Measurements from ENCODE around the gene TMEM178B.

TMEM178B gene

DNA sequence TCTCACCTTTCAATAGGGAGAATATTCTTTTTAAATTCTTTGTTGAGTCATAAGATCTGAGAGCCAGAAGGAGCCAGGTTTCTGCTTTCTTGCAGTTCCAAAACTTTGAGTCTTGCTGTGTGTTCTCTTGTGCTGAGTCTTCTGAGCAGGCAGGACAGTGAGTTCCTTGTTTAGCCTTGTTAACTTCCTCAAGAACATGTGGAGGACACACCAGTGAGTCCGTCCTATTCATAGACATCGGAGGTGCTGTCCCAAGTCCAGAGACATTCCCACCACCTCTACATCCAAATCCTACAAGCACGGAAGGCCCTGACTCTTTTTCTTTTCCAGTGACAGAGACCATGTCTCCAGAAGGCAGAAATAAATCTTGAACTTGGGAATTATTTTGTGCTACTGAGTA, 342.1 kb downstream of the TMEM178B start:
- no peak overlapping the region for H3K27ac ChIP-seq (ENCODE audit: low read length)
- no peaks in the 10 kb centered on the region for H3K36me3 ChIP-seq (ENCODE audit: insufficient read depth, low read depth, low read length)
- no peak overlapping the region for H3K4me3 ChIP-seq (ENCODE audit: low read length)
- no peak overlapping the region for H3K9ac ChIP-seq (ENCODE audit: low read depth, low read length)
- H3K4me1 ChIP-seq (ENCODE audit: insufficient read depth, low read length): peaks cover 7% of the 10 kb centered on the region; the same call in 1 of the 2 replicates
- H3K9me3 ChIP-seq (ENCODE audit: insufficient read depth, low read depth, low read length): no peaks in the 10 kb centered on the region
- no peaks in the 10 kb centered on the region for H3K27me3 ChIP-seq (ENCODE audit: insufficient read depth, low read length)

- Histone ChIP-seq H3K4me1 (ENCODE audit: insufficient read depth, low read length) (peaks cover under 1% of the 10 kb centered on the region; the same call in 1 of the 2 replicates), H3K27me3 (ENCODE audit: insufficient read depth, low read length) (no peaks in the 10 kb centered on the region), H3K27ac (ENCODE audit: low read length) (no peak overlapping the region), H3K9me3 (ENCODE audit: insufficient read depth, low read depth, low read length) (no peaks in the 10 kb centered on the region), H3K9ac (ENCODE audit: low read depth, low read length) (no peak overlapping the region), H3K4me3 (ENCODE audit: low read length) (no peak overlapping the region), H3K36me3 (ENCODE audit: insufficient read depth, low read depth, low read length) (no peaks in the 10 kb centered on the region)
Observed at GRCh38 chr7:141416650-141417270, 342.9 kb downstream of the TMEM178B start.

DNA sequence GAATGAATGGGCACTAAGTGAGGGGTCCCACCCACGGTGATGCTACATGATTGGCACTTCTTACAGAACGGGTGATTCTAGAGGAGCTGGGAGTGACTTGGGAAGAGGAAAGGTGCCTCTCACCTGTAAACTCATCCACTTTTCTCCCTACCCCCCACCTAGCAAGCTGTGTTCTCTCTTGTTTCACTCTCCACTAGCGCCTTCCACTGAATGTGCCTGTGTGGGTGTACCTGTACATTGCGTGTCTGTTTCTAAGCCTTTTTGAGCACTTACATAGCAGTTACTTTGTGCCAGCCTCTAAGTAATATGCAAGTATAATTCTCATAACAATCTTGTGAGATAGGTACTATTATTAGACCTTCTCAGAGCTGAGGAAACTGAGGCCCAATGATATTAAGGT, 343.6 kb downstream of the TMEM178B start:
- H3K27ac ChIP-seq (ENCODE audit: low read length): no peak overlapping the region
- H3K4me3 ChIP-seq (ENCODE audit: low read length): no peak overlapping the region
- H3K36me3 ChIP-seq (ENCODE audit: insufficient read depth, low read depth, low read length): no peaks in the 10 kb centered on the region
- H3K9ac ChIP-seq (ENCODE audit: low read depth, low read length): no peak overlapping the region
- H3K9me3 ChIP-seq (ENCODE audit: insufficient read depth, low read depth, low read length): no peaks in the 10 kb centered on the region
- no peaks in the 10 kb centered on the region for H3K27me3 ChIP-seq (ENCODE audit: insufficient read depth, low read length)
- no peaks in the 10 kb centered on the region for H3K4me1 ChIP-seq (ENCODE audit: insufficient read depth, low read length)

DNA sequence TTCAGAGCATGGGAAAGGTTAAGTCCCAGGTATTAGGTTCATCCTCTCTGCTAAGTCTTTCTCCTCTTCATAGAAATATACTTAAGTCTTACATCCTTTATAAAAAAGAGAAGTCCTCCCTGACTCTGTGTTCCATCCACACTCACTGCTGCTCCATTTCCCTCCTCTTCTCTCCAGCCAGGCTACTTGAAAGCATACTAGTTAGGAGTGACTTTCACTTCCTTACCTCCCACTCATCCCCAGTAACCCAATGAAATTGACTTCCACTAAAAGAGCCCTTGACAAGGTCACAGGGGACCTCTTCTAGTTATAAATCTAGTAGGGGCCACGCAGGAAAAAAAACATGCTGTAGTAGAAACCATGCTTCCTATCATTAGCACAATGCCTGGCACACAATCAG, 344.2 kb downstream of the TMEM178B start:
- no peaks in the 10 kb centered on the region for H3K9me3 ChIP-seq (ENCODE audit: insufficient read depth, low read depth, low read length)
- H3K27me3 ChIP-seq (ENCODE audit: insufficient read depth, low read length): no peaks in the 10 kb centered on the region
- no peak overlapping the region for H3K4me3 ChIP-seq (ENCODE audit: low read length)

GRCh38 chr7:141421306-141421705, 347.4 kb downstream of the TMEM178B start:
- Histone ChIP-seq H3K27me3 (ENCODE audit: insufficient read depth, low read length) (no peaks in the 10 kb centered on the region), H3K9me3 (ENCODE audit: insufficient read depth, low read depth, low read length) (no peaks in the 10 kb centered on the region), H3K4me1 (ENCODE audit: insufficient read depth, low read length) (peaks cover 6% of the 10 kb centered on the region; the same call in 1 of the 2 replicates), H3K4me3 (ENCODE audit: low read length) (no peak overlapping the region), H3K36me3 (ENCODE audit: insufficient read depth, low read depth, low read length) (no peaks in the 10 kb centered on the region), H3K9ac (ENCODE audit: low read depth, low read length) (no peak overlapping the region), H3K27ac (ENCODE audit: low read length) (no peak overlapping the region)

More for the DNA sequence above, 344.2 kb downstream of the TMEM178B start:
- no peaks in the 10 kb centered on the region for H3K36me3 ChIP-seq (ENCODE audit: insufficient read depth, low read depth, low read length)
- H3K9ac ChIP-seq (ENCODE audit: low read depth, low read length): no peak overlapping the region
- no peak overlapping the region for H3K27ac ChIP-seq (ENCODE audit: low read length)
- no peaks in the 10 kb centered on the region for H3K4me1 ChIP-seq (ENCODE audit: insufficient read depth, low read length)

DNA sequence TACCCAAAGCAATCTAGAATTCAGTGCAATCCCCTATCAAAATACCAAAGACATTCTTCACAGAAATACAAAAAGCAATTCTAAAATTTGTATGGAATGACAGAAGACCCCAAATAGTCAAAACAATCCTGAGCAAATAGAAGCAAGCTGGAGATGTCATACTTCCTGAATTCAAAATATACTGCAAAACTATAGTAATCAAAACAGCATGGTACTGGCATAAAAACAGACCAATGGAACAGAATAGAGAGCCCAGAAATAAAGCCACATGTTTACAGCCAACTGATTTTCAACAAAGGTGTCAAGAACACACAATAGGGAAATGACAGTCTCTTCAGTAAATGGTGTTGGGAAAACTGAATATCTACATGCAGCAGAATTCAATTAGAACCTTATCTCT, 353.3 kb downstream of the TMEM178B start:
- Histone ChIP-seq H3K4me3 (ENCODE audit: low read length) (no peak overlapping the region), H3K4me1 (ENCODE audit: insufficient read depth, low read length) (peaks cover 26% of the 10 kb centered on the region; the same call in 1 of the 2 replicates), H3K9me3 (ENCODE audit: insufficient read depth, low read depth, low read length) (no peaks in the 10 kb centered on the region), H3K27ac (ENCODE audit: low read length) (no peak overlapping the region), H3K36me3 (ENCODE audit: insufficient read depth, low read depth, low read length) (no peaks in the 10 kb centered on the region), H3K9ac (ENCODE audit: low read depth, low read length) (no peak overlapping the region), H3K27me3 (ENCODE audit: insufficient read depth, low read length) (no peaks in the 10 kb centered on the region)

DNA sequence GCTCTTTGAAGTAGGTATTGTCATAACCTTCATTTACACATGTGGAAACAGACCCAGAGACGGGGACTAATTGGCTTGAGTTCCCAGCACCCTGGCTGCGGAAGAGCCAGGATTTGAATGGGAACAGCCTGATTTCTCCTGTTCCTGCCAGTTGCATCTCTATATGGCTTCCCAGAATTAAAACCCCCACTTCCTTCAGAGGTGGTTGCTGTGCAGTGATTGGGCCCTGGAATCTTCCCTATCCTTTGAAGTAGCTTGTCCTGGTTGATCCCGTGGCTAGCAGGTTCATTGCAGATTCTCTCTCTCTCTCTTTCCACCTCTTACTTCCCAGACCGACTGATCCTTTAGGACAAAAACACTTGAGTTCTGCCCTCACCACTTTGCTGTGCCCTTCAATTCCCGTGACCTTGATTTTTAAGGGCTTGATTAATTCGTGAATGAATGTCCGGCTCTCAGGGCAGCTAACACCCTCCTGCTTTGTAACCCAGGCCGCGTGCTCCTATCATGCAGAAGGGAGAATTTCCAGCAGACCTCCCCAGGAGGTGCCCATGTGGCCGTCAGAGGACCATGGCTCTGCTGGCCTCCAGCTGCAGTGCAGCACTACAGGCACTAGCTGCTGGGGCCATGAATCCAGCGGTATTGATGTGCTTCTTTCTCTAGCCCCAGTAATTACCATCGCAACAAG, 356.7 kb downstream of the TMEM178B start:
- H3K4me1 ChIP-seq (ENCODE audit: insufficient read depth, low read length): peaks cover 25% of the 10 kb centered on the region
- no peaks in the 10 kb centered on the region for H3K27me3 ChIP-seq (ENCODE audit: insufficient read depth, low read length)
- H3K4me3 ChIP-seq (ENCODE audit: low read length): peak overlapping the region; percentile 37; the same call in 1 of the 2 replicates
- peak overlapping the region; percentile 60; the same call in 1 of the 2 replicates for H3K9ac ChIP-seq (ENCODE audit: low read depth, low read length)
- H3K27ac ChIP-seq (ENCODE audit: low read length): peak overlapping the region; percentile 49
- H3K9me3 ChIP-seq (ENCODE audit: insufficient read depth, low read depth, low read length): no peaks in the 10 kb centered on the region
- H3K36me3 ChIP-seq (ENCODE audit: insufficient read depth, low read depth, low read length): no peaks in the 10 kb centered on the region

DNA sequence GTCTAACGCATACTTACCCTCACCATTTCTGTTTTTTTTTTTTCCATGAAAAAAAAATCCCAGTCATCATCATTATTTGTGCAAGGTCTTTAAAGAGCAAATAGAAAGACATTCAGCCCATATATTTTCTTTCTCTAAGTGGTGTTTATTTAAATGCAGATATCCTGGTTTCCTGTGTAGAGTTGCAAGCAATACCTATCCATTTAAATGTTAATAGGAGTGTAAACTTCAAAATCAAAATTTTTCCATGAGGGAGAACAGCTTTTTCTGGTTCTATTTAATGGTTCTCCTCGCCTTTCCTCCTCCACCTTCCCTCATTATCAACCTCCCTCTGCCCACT, 357.2 kb downstream of the TMEM178B start:
- Histone ChIP-seq H3K9me3 (ENCODE audit: insufficient read depth, low read depth, low read length) (no peaks in the 10 kb centered on the region), H3K9ac (ENCODE audit: low read depth, low read length) (peak overlapping the region; percentile 60; the same call in 1 of the 2 replicates), H3K4me1 (ENCODE audit: insufficient read depth, low read length) (peaks cover 30% of the 10 kb centered on the region), H3K27ac (ENCODE audit: low read length) (peak overlapping the region; percentile 75), H3K27me3 (ENCODE audit: insufficient read depth, low read length) (no peaks in the 10 kb centered on the region), H3K4me3 (ENCODE audit: low read length) (peak overlapping the region; percentile 37), H3K36me3 (ENCODE audit: insufficient read depth, low read depth, low read length) (no peaks in the 10 kb centered on the region)

GRCh38 chr7:141431711-141432110, 357.8 kb downstream of the TMEM178B start:
- peaks cover 31% of the 10 kb centered on the region for H3K4me1 ChIP-seq (ENCODE audit: insufficient read depth, low read length)
- peak overlapping the region; percentile 75 for H3K27ac ChIP-seq (ENCODE audit: low read length)
- no peaks in the 10 kb centered on the region for H3K27me3 ChIP-seq (ENCODE audit: insufficient read depth, low read length)
- peak overlapping the region; percentile 60; the same call in 1 of the 2 replicates for H3K9ac ChIP-seq (ENCODE audit: low read depth, low read length)
- no peaks in the 10 kb centered on the region for H3K9me3 ChIP-seq (ENCODE audit: insufficient read depth, low read depth, low read length)
- H3K36me3 ChIP-seq (ENCODE audit: insufficient read depth, low read depth, low read length): no peaks in the 10 kb centered on the region
- H3K4me3 ChIP-seq (ENCODE audit: low read length): peak overlapping the region; percentile 37; the same call in 1 of the 2 replicates

DNA sequence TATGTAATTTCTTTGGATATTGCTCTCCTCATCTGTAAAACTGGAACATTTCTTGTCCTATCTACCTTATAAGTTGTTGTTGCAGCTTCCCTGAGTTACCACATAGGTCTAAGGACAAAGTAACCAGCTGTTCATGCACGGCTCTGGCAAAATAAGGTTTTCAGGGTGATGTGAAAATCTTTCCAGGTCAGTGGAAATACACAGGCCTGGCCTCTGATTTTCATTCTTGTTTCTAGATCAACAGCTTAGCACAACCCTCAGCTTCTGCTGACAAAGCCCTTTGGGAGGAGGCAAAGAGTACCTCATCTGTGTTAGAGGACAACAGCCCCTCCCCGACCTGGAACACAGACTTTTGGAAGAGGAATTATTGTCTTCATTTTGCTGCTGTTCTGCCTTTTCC, 359.8 kb downstream of the TMEM178B start:
- Histone ChIP-seq H3K27me3 (ENCODE audit: insufficient read depth, low read length) (no peaks in the 10 kb centered on the region), H3K36me3 (ENCODE audit: insufficient read depth, low read depth, low read length) (no peaks in the 10 kb centered on the region)

GRCh38 chr7:141436139-141436538, 362.3 kb downstream of the TMEM178B start:
- no peaks in the 10 kb centered on the region for H3K36me3 ChIP-seq (ENCODE audit: insufficient read depth, low read depth, low read length)
- no peak overlapping the region for H3K27ac ChIP-seq (ENCODE audit: low read length)
- no peak overlapping the region for H3K9ac ChIP-seq (ENCODE audit: low read depth, low read length)
- peaks cover 19% of the 10 kb centered on the region for H3K4me1 ChIP-seq (ENCODE audit: insufficient read depth, low read length)
- no peaks in the 10 kb centered on the region for H3K9me3 ChIP-seq (ENCODE audit: insufficient read depth, low read depth, low read length)
- no peak overlapping the region for H3K4me3 ChIP-seq (ENCODE audit: low read length)
- H3K27me3 ChIP-seq (ENCODE audit: insufficient read depth, low read length): no peaks in the 10 kb centered on the region

More for the DNA sequence above, 359.8 kb downstream of the TMEM178B start:
- Histone ChIP-seq H3K4me1 (ENCODE audit: insufficient read depth, low read length) (peaks cover 31% of the 10 kb centered on the region), H3K9ac (ENCODE audit: low read depth, low read length) (no peak overlapping the region), H3K27ac (ENCODE audit: low read length) (no peak overlapping the region), H3K9me3 (ENCODE audit: insufficient read depth, low read depth, low read length) (no peaks in the 10 kb centered on the region), H3K4me3 (ENCODE audit: low read length) (no peak overlapping the region)

DNA sequence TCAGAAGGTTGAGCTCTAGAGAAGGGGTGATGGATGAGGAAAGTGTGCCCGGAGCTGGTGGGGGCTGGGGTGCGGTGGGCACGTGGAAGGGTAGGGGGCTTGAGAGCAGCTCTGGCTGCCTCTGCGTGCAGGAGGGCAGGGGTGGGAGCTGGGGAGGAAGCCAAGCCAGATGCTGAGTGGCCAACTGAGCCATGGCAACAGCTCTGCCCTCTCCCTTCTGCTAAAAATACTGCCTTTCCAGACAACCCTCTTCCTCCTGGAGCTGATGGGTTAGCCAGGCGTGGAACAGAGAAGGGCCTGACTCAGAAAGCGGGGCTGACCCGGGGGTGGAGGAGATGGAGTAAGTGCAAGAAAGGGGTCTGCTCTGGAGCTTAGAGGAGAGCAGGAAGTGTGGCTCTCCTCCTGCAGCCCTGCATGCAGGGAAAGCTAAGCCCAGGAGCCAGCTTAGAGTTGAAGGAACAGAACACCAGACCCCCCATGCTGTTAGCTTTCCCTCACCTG, 362.8 kb downstream of the TMEM178B start:
- Histone ChIP-seq H3K27ac (ENCODE audit: low read length) (no peak overlapping the region), H3K36me3 (ENCODE audit: insufficient read depth, low read depth, low read length) (no peaks in the 10 kb centered on the region), H3K4me1 (ENCODE audit: insufficient read depth, low read length) (peaks cover 15% of the 10 kb centered on the region), H3K27me3 (ENCODE audit: insufficient read depth, low read length) (no peaks in the 10 kb centered on the region), H3K9ac (ENCODE audit: low read depth, low read length) (no peak overlapping the region), H3K4me3 (ENCODE audit: low read length) (no peak overlapping the region), H3K9me3 (ENCODE audit: insufficient read depth, low read depth, low read length) (no peaks in the 10 kb centered on the region)

All from iPS-20b (cell line).